WTC11 (cell line): Measurements from ENCODE around the gene PLEKHM1. TPM values are rescaled to one million over a fixed set of nuclear protein-coding genes. Genes with fewer than 3 reads are reported as not detected.

Experiments
- ATAC-seq: fragments of 200-7000 bp; cut with Tn5 transposase; 2 replicates; pipeline ENCODE4 v1.10.0; 2021; ENCODE audit warnings: mild to moderate bottlenecking, moderate library complexity
- CTCF ChIA-PET: fragments of 300-600 bp; sonication (Branson Sonifier 250); formaldehyde crosslinking; loops from one replicate; lab custom pipeline; 2021; ENCODE audit warnings: antibody characterized with exemption; lab: Charles Lee
- POLR2A ChIA-PET: fragments of 350-600 bp; sonication (Branson Sonifier 250); formaldehyde crosslinking; loops from one replicate; lab custom pipeline; 2021; ENCODE audit warnings: antibody characterized with exemption; lab: Charles Lee
- DNase-seq: peaks from one replicate; pipeline ENCODE4 v3.0.0; 2021; ENCODE audit warnings: low spot score
- H3K27ac Mint-ChIP-seq: 2 replicates; pipeline ENCODE4 v1.8.0; 2021; ENCODE audit warnings: mixed read lengths
- H3K27me3 Mint-ChIP-seq: 2 replicates; pipeline ENCODE4 v1.8.0; 2021; ENCODE audit warnings: low read depth, mild to moderate bottlenecking, moderate library complexity, mixed read lengths
- H3K36me3 Mint-ChIP-seq: 2 replicates; pipeline ENCODE4 v1.8.0; 2021; ENCODE audit warnings: mixed read lengths
- H3K4me1 Mint-ChIP-seq: 2 replicates; pipeline ENCODE4 v1.8.0; 2022; ENCODE audit warnings: mixed read lengths
- H3K4me3 Mint-ChIP-seq: 2 replicates; pipeline ENCODE4 v1.8.0; 2021; ENCODE audit warnings: mild to moderate bottlenecking, moderate library complexity, mixed read lengths
- H3K9me3 Mint-ChIP-seq: 2 replicates; pipeline ENCODE4 v1.8.0; 2021; ENCODE audit warnings: mixed read lengths
- ATF1 ChIP-seq: sonication (generic); formaldehyde crosslinking; IDR thresholded peaks from 2 replicates; pipeline ENCODE4 v1.8.1; 2023; ENCODE audit warnings: mild to moderate bottlenecking, moderate library complexity, missing genetic modification reagents
- ESRRA ChIP-seq: sonication (generic); formaldehyde crosslinking; IDR thresholded peaks from 2 replicates; pipeline ENCODE4 v1.8.1; 2022; ENCODE audit warnings: mild to moderate bottlenecking, missing genetic modification reagents, borderline replicate concordance
- GABPB1 ChIP-seq: sonication (generic); formaldehyde crosslinking; IDR thresholded peaks from 2 replicates; pipeline ENCODE4 v1.8.1; 2023; ENCODE audit warnings: mild to moderate bottlenecking, missing genetic modification reagents
- JAZF1 ChIP-seq: fragments of 250-450 bp; sonication (Bioruptor Pico); IDR thresholded peaks from 2 replicates; pipeline ENCODE4 v1.9.0; 2021; ENCODE audit warnings: moderate library complexity, mild to moderate bottlenecking, inconsistent platforms
- KAT7 ChIP-seq: sonication (generic); formaldehyde crosslinking; IDR thresholded peaks from 2 replicates; pipeline ENCODE4 v1.8.1; 2023; ENCODE audit warnings: missing genetic modification reagents, mild to moderate bottlenecking, borderline replicate concordance
- NR2C2 ChIP-seq: sonication (generic); formaldehyde crosslinking; IDR thresholded peaks from 2 replicates; pipeline ENCODE4 v1.8.0; 2022; ENCODE audit warnings: mild to moderate bottlenecking, missing genetic modification reagents
- RORB ChIP-seq: fragments of 250-450 bp; sonication (Bioruptor Pico); IDR thresholded peaks from 2 replicates; pipeline ENCODE4 v1.9.0; 2021; ENCODE audit warnings: mild to moderate bottlenecking
- SP1 ChIP-seq: sonication (generic); formaldehyde crosslinking; conservative IDR thresholded peaks from 2 replicates; pipeline ENCODE4 v1.8.1; 2022; ENCODE audit warnings: missing genetic modification reagents
- TP53 ChIP-seq: sonication (generic); formaldehyde crosslinking; IDR thresholded peaks from 2 replicates; pipeline ENCODE4 v1.8.1; 2023; ENCODE audit warnings: mild to moderate bottlenecking, missing genetic modification reagents
- ZNF416 ChIP-seq: fragments of 250-450 bp; sonication (Bioruptor Pico); IDR thresholded peaks from 2 replicates; pipeline ENCODE4 v1.9.0; 2021; ENCODE audit warnings: mild to moderate bottlenecking, inconsistent platforms
- ZNF423 ChIP-seq: fragments of 250-450 bp; sonication (Bioruptor Pico); IDR thresholded peaks from 2 replicates; pipeline ENCODE4 v2.1.2; 2022; ENCODE audit warnings: mild to moderate bottlenecking, moderate library complexity
- total RNA-seq: library from RNA; stranded (reverse); gene quantifications from 3 replicates; pipeline ENCODE4 v1.2.3, GENCODE V29; 2021
- TF ChIP-seq, protein P1 (sequence below): sonication (generic); formaldehyde crosslinking; IDR thresholded peaks from 2 replicates; pipeline ENCODE4 v1.8.0; 2022; ENCODE audit warnings: missing genetic modification reagents
- TF ChIP-seq, protein P2 (sequence below): sonication (generic); formaldehyde crosslinking; IDR thresholded peaks from 2 replicates; pipeline ENCODE4 v1.8.1; 2023; ENCODE audit warnings: mild to moderate bottlenecking, moderate library complexity, missing genetic modification reagents
- TF ChIP-seq, protein P3 (sequence below): sonication (generic); formaldehyde crosslinking; IDR thresholded peaks from 2 replicates; pipeline ENCODE4 v1.8.0; 2022; ENCODE audit warnings: mild to moderate bottlenecking, missing genetic modification reagents
- TF ChIP-seq, protein P4 (sequence below): sonication (generic); formaldehyde crosslinking; IDR thresholded peaks from 2 replicates; pipeline ENCODE4 v1.8.1; 2022; ENCODE audit warnings: mild to moderate bottlenecking, moderate library complexity, missing genetic modification reagents
- TF ChIP-seq, protein P5 (sequence below): sonication (generic); formaldehyde crosslinking; IDR thresholded peaks from 2 replicates; pipeline ENCODE4 v1.8.1; 2023; ENCODE audit warnings: mild to moderate bottlenecking, missing genetic modification reagents
- TF ChIP-seq, protein P6 (sequence below): sonication (generic); formaldehyde crosslinking; IDR thresholded peaks from 2 replicates; pipeline ENCODE4 v1.8.0; 2022; ENCODE audit warnings: mild to moderate bottlenecking, missing genetic modification reagents
- TF ChIP-seq, protein P7 (sequence below): fragments of 250-450 bp; sonication (Bioruptor Pico); IDR thresholded peaks from 2 replicates; pipeline ENCODE4 v1.9.0; 2021; ENCODE audit warnings: moderate library complexity, mild to moderate bottlenecking, inconsistent platforms, borderline replicate concordance

The PLEKHM1 gene
- total RNA-seq, 1 experiment from 2014 or later, result 19.6 TPM

DNA sequence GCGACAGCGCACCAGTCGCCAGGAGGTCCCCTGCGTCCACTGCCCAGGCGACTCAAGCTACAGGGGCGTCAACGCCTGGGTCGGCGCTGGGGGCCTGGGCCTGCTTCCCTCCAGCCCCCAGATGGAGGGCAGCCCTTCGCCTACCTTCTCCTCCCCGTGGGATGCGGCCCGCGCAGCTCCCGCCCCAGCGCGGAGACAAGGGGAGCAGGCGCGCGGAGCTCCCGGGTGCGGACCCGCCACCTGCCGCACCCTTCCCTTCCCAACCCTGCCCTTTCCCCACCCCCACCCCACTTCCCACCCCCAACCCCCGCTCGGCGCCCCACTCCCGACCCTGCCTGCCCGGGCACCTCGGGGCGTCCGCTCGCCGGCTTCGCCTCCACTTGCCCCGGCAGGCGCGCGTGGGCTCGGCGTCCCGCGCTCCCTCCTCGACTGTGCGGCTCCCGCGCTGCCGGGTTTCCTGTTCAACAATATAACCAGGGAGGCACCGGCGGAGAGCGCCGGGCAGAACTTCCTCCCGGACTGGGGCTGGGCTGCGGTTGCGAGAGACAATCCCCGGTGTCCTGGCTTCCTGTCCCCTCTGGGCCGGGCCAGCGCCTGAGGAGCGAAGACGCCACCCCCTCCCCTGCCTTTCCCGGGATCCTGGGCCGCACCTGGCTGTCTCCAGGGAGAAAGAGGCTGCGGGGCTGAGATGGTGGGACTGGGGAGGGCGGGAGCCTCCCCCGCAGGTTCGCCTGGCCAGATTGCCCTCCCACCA, 57.9 kb downstream of the PLEKHM1 start, which contains the start of gene ARHGAP27 (continued):
- TF ChIP-seq, protein P1, sequence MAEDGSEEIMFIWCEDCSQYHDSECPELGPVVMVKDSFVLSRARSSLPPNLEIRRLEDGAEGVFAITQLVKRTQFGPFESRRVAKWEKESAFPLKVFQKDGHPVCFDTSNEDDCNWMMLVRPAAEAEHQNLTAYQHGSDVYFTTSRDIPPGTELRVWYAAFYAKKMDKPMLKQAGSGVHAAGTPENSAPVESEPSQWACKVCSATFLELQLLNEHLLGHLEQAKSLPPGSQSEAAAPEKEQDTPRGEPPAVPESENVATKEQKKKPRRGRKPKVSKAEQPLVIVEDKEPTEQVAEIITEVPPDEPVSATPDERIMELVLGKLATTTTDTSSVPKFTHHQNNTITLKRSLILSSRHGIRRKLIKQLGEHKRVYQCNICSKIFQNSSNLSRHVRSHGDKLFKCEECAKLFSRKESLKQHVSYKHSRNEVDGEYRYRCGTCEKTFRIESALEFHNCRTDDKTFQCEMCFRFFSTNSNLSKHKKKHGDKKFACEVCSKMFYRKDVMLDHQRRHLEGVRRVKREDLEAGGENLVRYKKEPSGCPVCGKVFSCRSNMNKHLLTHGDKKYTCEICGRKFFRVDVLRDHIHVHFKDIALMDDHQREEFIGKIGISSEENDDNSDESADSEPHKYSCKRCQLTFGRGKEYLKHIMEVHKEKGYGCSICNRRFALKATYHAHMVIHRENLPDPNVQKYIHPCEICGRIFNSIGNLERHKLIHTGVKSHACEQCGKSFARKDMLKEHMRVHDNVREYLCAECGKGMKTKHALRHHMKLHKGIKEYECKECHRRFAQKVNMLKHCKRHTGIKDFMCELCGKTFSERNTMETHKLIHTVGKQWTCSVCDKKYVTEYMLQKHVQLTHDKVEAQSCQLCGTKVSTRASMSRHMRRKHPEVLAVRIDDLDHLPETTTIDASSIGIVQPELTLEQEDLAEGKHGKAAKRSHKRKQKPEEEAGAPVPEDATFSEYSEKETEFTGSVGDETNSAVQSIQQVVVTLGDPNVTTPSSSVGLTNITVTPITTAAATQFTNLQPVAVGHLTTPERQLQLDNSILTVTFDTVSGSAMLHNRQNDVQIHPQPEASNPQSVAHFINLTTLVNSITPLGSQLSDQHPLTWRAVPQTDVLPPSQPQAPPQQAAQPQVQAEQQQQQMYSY, result no peak
- TF ChIP-seq NR2C2 (CRISPR knock-in tag) (no peak), ZNF416 (CRISPR knock-in tag) (no peak), KAT7 (CRISPR knock-in tag) (no peak), ATF1 (no peak), ESRRA (CRISPR knock-in tag) (no peak), TP53 (CRISPR knock-in tag) (no peak)
- TF ChIP-seq, protein P2, sequence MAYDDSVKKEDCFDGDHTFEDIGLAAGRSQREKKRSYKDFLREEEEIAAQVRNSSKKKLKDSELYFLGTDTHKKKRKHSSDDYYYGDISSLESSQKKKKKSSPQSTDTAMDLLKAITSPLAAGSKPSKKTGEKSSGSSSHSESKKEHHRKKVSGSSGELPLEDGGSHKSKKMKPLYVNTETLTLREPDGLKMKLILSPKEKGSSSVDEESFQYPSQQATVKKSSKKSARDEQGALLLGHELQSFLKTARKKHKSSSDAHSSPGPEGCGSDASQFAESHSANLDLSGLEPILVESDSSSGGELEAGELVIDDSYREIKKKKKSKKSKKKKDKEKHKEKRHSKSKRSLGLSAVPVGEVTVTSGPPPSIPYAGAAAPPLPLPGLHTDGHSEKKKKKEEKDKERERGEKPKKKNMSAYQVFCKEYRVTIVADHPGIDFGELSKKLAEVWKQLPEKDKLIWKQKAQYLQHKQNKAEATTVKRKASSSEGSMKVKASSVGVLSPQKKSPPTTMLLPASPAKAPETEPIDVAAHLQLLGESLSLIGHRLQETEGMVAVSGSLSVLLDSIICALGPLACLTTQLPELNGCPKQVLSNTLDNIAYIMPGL (CRISPR knock-in tag), result no peak
- TF ChIP-seq, protein P3, sequence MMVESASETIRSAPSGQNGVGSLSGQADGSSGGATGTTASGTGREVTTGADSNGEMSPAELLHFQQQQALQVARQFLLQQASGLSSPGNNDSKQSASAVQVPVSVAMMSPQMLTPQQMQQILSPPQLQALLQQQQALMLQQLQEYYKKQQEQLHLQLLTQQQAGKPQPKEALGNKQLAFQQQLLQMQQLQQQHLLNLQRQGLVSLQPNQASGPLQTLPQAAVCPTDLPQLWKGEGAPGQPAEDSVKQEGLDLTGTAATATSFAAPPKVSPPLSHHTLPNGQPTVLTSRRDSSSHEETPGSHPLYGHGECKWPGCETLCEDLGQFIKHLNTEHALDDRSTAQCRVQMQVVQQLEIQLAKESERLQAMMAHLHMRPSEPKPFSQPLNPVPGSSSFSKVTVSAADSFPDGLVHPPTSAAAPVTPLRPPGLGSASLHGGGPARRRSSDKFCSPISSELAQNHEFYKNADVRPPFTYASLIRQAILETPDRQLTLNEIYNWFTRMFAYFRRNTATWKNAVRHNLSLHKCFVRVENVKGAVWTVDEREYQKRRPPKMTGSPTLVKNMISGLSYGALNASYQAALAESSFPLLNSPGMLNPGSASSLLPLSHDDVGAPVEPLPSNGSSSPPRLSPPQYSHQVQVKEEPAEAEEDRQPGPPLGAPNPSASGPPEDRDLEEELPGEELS, result no peak
- TF ChIP-seq, protein P4, sequence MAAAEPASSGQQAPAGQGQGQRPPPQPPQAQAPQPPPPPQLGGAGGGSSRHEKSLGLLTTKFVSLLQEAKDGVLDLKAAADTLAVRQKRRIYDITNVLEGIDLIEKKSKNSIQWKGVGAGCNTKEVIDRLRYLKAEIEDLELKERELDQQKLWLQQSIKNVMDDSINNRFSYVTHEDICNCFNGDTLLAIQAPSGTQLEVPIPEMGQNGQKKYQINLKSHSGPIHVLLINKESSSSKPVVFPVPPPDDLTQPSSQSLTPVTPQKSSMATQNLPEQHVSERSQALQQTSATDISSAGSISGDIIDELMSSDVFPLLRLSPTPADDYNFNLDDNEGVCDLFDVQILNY (CRISPR knock-in tag), result no peak
- TF ChIP-seq, protein P5, sequence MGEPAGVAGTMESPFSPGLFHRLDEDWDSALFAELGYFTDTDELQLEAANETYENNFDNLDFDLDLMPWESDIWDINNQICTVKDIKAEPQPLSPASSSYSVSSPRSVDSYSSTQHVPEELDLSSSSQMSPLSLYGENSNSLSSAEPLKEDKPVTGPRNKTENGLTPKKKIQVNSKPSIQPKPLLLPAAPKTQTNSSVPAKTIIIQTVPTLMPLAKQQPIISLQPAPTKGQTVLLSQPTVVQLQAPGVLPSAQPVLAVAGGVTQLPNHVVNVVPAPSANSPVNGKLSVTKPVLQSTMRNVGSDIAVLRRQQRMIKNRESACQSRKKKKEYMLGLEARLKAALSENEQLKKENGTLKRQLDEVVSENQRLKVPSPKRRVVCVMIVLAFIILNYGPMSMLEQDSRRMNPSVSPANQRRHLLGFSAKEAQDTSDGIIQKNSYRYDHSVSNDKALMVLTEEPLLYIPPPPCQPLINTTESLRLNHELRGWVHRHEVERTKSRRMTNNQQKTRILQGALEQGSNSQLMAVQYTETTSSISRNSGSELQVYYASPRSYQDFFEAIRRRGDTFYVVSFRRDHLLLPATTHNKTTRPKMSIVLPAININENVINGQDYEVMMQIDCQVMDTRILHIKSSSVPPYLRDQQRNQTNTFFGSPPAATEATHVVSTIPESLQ (CRISPR knock-in tag), result no peak

DNA sequence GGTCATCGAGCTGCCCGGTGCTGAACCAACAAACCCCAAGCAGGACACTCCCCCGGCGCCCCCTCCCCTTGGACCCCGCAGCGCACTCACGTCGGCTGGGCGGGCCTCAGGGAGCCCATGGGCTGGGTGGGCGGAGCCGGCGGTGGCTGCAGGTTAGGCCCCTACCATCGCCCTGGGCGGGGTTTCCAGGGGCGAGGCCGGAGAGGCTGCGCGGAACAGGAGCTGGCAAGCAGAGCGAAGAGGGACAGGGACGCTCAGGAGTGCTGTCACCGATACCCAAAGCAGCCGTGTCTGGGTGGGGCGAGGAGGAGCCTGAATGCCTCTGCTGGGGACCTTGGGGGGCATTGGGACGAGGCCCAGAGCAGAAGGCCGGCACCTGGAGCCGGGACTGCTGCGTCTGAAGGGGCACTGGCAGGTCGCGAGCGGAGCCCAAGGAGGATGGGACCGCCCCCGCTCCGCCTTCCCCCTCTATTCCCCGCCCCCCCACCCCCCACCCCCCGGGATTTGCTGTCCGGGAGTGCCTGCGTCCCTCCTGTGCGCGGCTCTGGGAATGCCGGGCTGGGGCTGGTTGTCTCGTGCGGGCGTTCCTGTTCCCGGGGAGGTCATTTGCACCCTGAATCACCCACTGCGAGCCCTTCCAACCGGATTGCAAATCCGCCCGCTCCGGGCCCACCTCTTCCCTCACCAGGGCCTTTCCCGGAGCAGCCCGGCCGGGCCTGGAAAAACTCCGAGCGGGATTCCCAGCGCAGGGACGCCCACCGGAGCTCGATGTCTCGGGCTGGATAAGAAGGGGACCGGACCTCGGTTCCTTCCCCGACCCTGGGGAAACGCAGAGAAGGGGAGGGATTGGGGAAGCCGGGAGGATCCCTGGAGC, 58.8 kb downstream of the PLEKHM1 start:
- Mint-ChIP-seq H3K36me3 (no peaks in the 10 kb centered on the region; the same call in 1 of the 2 replicates), H3K27ac (no peak overlapping the region), H3K4me1 (peaks cover 20% of the 10 kb centered on the region), H3K27me3 (peaks cover 61% of the 10 kb centered on the region), H3K4me3 (peak overlapping the region; percentile 76), H3K9me3 (no peaks in the 10 kb centered on the region)
- CTCF ChIA-PET, result interaction anchor here (0.5 to 1.5 kb wide), 7 partner anchors 41 to 351 kb away, joined by 3 to 6 read pairs (median 3); no protein-coding TSS in a partner anchor
- POLR2A ChIA-PET, result no interaction called here
- DNase-seq (peak; percentile 96), ATAC-seq (peak; percentile 70)
- no peak for TF ChIP-seq RORB (CRISPR knock-in tag)
- TF ChIP-seq TP53 (CRISPR knock-in tag), result 0 out of 2 replicates have a peak, but pooled peaks have one; percentile 8
- TF ChIP-seq, protein P6, sequence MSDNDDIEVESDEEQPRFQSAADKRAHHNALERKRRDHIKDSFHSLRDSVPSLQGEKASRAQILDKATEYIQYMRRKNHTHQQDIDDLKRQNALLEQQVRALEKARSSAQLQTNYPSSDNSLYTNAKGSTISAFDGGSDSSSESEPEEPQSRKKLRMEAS (CRISPR knock-in tag), result 0 out of 2 replicates have a peak, but pooled peaks have one; percentile 46
- peak; percentile 28; the same call in 1 of the 2 replicates for TF ChIP-seq ZNF423
- TF ChIP-seq, protein P7, sequence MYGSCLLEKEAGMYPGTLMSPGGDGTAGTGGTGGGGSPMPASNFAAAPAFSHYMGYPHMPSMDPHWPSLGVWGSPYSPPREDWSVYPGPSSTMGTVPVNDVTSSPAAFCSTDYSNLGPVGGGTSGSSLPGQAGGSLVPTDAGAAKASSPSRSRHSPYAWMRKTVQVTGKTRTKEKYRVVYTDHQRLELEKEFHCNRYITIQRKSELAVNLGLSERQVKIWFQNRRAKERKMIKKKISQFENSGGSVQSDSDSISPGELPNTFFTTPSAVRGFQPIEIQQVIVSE (CRISPR knock-in tag), result no peak
- no peak for TF ChIP-seq GABPB1 (CRISPR knock-in tag)
- TF ChIP-seq, protein P4 (CRISPR knock-in tag), result 0 out of 2 replicates have a peak, but pooled peaks have one; percentile 24
- TF ChIP-seq SP1 (CRISPR knock-in tag), result peak; percentile 69; the same call in 1 of the 2 replicates
- TF ChIP-seq JAZF1 (CRISPR knock-in tag), result no peak
